SK-N-SH (cell line): ENCODE results near the gene MRTFB. TPM values are rescaled to one million over a fixed set of nuclear protein-coding genes. Genes with fewer than 3 reads are reported as not detected.

Experiments
- CTCF ChIA-PET: fragments of 300-600, 350-600 bp; formaldehyde crosslinking; extraction: SDS; loops from one replicate; lab custom pipeline; 2021; lab: Yijun Ruan, JAX
- POLR2A ChIA-PET: fragments of 350-600 bp; sonication (Branson Sonifier 250); formaldehyde crosslinking; extraction: SDS; loops from one replicate; lab custom pipeline; 2020; ENCODE audit warnings: antibody characterized with exemption, inconsistent platforms; lab: Yijun Ruan, JAX
- DNase-seq: peaks from one replicate; pipeline ENCODE4 v3.0.0; 2012
- H2AFZ ChIP-seq: fragments of 200-600 bp; sonication (generic); 2 replicates; pipeline ENCODE4 v1.8.1; 2016; ENCODE audit warnings: antibody characterized with exemption, mild to moderate bottlenecking, low read depth
- H3F3A ChIP-seq: fragments of 200-600 bp; sonication (generic); replicated peaks from 2 replicates; pipeline ENCODE3; 2016; ENCODE audit warnings: antibody characterized with exemption, mild to moderate bottlenecking; ENCODE audit not compliant: insufficient read depth
- H3K27ac ChIP-seq, 2 experiments: fragments of 200-500 bp in 1 of 2; fragments of 200-600 bp in 1 of 2; sonication (Bioruptor generic) in 1 of 2; sonication (generic), shearing (Covaris generic) in 1 of 2; 2 replicates each; pipeline versions ENCODE4 v1.5.1 to v1.6.1; 2014 to 2016; ENCODE audit warnings: low read depth in 2 of 2, inconsistent platforms in 1 of 2, low read length in 1 of 2, mild to moderate bottlenecking in 1 of 2, mixed read lengths in 1 of 2
- H3K27me3 ChIP-seq: fragments of 200-600 bp; sonication (generic), shearing (Covaris generic); 2 replicates; pipeline ENCODE4 v1.6.1; 2016; ENCODE audit warnings: mixed run types; ENCODE audit not compliant: insufficient read depth
- H3K36me3 ChIP-seq, 2 experiments: fragments of 200-500 bp in 1 of 2; fragments of 200-600 bp in 1 of 2; sonication (Bioruptor generic) in 1 of 2; sonication (generic) in 1 of 2; replicated peaks in 1 of 2; 2 replicates each; pipeline versions ENCODE3 to v1.5.1; 2014 to 2016; ENCODE audit warnings: low read length in 1 of 2, mild to moderate bottlenecking in 1 of 2; ENCODE audit not compliant: insufficient read depth in 2 of 2, control insufficient read depth in 1 of 2
- H3K4me1 ChIP-seq, 2 experiments: fragments of 200-500 bp in 1 of 2; fragments of 200-600 bp in 1 of 2; sonication (Bioruptor generic) in 1 of 2; sonication (generic), shearing (Covaris generic) in 1 of 2; 2 replicates each; pipeline versions ENCODE4 v1.5.1 to v1.6.1; 2014 to 2016; ENCODE audit warnings: low read depth in 1 of 2, low read length in 1 of 2, mixed run types in 1 of 2; ENCODE audit not compliant: insufficient read depth in 2 of 2, control insufficient read depth in 1 of 2
- H3K4me2 ChIP-seq: fragments of 200-600 bp; sonication (generic), shearing (Covaris generic); 2 replicates; pipeline ENCODE4 v1.6.1; 2017; ENCODE audit warnings: mixed run types
- H3K4me3 ChIP-seq, 2 experiments: fragments of 200-500 bp in 1 of 2; fragments of 200-600 bp in 1 of 2; sonication (Bioruptor generic) in 1 of 2; sonication (generic), shearing (Covaris generic) in 1 of 2; 2 replicates each; pipeline versions ENCODE4 v1.5.1 to v1.8.1; 2014 to 2016; ENCODE audit warnings: low read depth in 2 of 2, inconsistent platforms in 1 of 2, low read length in 1 of 2, mild to moderate bottlenecking in 1 of 2, mixed read lengths in 1 of 2, moderate library complexity in 1 of 2
- H3K79me2 ChIP-seq: fragments of 200-600 bp; sonication (generic); 2 replicates; pipeline ENCODE4 v1.8.1; 2017; ENCODE audit warnings: mild to moderate bottlenecking; ENCODE audit not compliant: insufficient read depth
- H3K9ac ChIP-seq: fragments of 200-600 bp; sonication (generic); 2 replicates; pipeline ENCODE4 v1.6.1; 2017; ENCODE audit warnings: mixed run types
- H3K9me2 ChIP-seq: fragments of 200-600 bp; sonication (generic); 2 replicates; pipeline ENCODE4 v1.6.1; 2017; ENCODE audit warnings: mixed run types
- H3K9me3 ChIP-seq: fragments of 200-600 bp; sonication (generic); 2 replicates; pipeline ENCODE4 v1.6.1; 2017; ENCODE audit warnings: mixed run types, mild to moderate bottlenecking, moderate library complexity
- H4K20me1 ChIP-seq: fragments of 200-600 bp; sonication (generic); 2 replicates; pipeline ENCODE4 v1.6.1; 2017; ENCODE audit warnings: mild to moderate bottlenecking, mixed run types; ENCODE audit not compliant: insufficient read depth
- CTCF ChIP-seq: fragments of 200-600 bp; sonication (generic); IDR thresholded peaks from 2 replicates; pipeline ENCODE4 v1.6.1; 2017; ENCODE audit warnings: antibody characterized with exemption, mild to moderate bottlenecking, moderate library complexity
- ELF1 ChIP-seq: IDR thresholded peaks from 2 replicates; pipeline ENCODE4 v1.4.0; 2012
- EP300 ChIP-seq, 2 experiments: IDR thresholded peaks; 2 replicates each; pipeline versions ENCODE4 v1.4.0 to v1.6.1; 2012; ENCODE audit warnings: borderline replicate concordance in 1 of 2, low read depth in 1 of 2, low read length in 1 of 2
- FOXJ3 ChIP-seq: sonication (generic); formaldehyde crosslinking; IDR thresholded peaks from 2 replicates; pipeline ENCODE4 v1.5.1; 2020; ENCODE audit warnings: mild to moderate bottlenecking, missing genetic modification reagents
- FOXM1 ChIP-seq: IDR thresholded peaks from 2 replicates; pipeline ENCODE4 v1.4.0; 2012; ENCODE audit warnings: low read depth, mild to moderate bottlenecking
- GATA2 ChIP-seq: sonication (generic); formaldehyde crosslinking; IDR thresholded peaks from 2 replicates; pipeline ENCODE4 v1.5.0; 2020; ENCODE audit warnings: mild to moderate bottlenecking, missing genetic modification reagents
- MAX ChIP-seq: IDR thresholded peaks from 2 replicates; pipeline ENCODE4 v1.4.0; 2012; ENCODE audit warnings: low read depth
- MXI1 ChIP-seq: IDR thresholded peaks from 2 replicates; pipeline ENCODE4 v1.6.1; 2012; ENCODE audit warnings: mild to moderate bottlenecking, low read depth, low read length, improper control_type of control experiment
- NFIC ChIP-seq: IDR thresholded peaks from 2 replicates; pipeline ENCODE4 v1.4.0; 2012; ENCODE audit warnings: borderline replicate concordance
- POLR2AphosphoS5 ChIP-seq: IDR thresholded peaks from 2 replicates; pipeline ENCODE4 v1.6.1; 2012; ENCODE audit warnings: low read depth, low read length
- RAD21 ChIP-seq: IDR thresholded peaks from 2 replicates; pipeline ENCODE4 v1.6.1; 2012; ENCODE audit warnings: mild to moderate bottlenecking, low read length
- RCOR1 ChIP-seq: fragments of 150-350 bp; IDR thresholded peaks from 2 replicates; pipeline ENCODE4 v1.6.1; 2017; ENCODE audit warnings: antibody characterized with exemption, low read length
- RXRA ChIP-seq: IDR thresholded peaks from 2 replicates; pipeline ENCODE4 v1.4.0; 2012; ENCODE audit warnings: low read depth, mild to moderate bottlenecking, borderline replicate concordance
- TCF12 ChIP-seq: IDR thresholded peaks from 2 replicates; pipeline ENCODE4 v1.4.0; 2012
- WGBS: methylation state at CpG from one replicate; pipeline ENCODE4 v1.1.6; 2017; ENCODE audit warnings: low lambda C conversion rate; 5-methylcytosine and 5-hydroxymethylcytosine counted together
- polyA plus RNA-seq, 3 experiments: library from polyadenylated mRNA; depleted of rRNA; stranded (reverse); fragments of >200 nt; gene quantifications; 2 replicates each; pipeline ENCODE4 v1.2.3, GENCODE V29; 2012
- TF ChIP-seq, protein P1 (sequence below): IDR thresholded peaks from 2 replicates; pipeline ENCODE4 v1.6.1; 2012; ENCODE audit warnings: mild to moderate bottlenecking, low read depth, low read length, moderate library complexity
- TF ChIP-seq, protein P2 (sequence below): IDR thresholded peaks from 2 replicates; pipeline ENCODE4 v1.4.0; 2012; ENCODE audit warnings: low read depth, borderline replicate concordance
- TF ChIP-seq, protein P3 (sequence below): fragments of 150-350 bp; IDR thresholded peaks from 2 replicates; pipeline ENCODE4 v1.6.1; 2017; ENCODE audit warnings: antibody characterized with exemption, low read length, low read depth, borderline replicate concordance

MRTFB gene
- polyA plus RNA-seq, 1 of the 3 experiments (the other 2 are of a cell fraction): 3.3 TPM

- DNase-seq: no peak
- Histone ChIP-seq H3K4me2 (no peak overlapping the region), H4K20me1 (no peaks in the 10 kb centered on the region), H3K27me3 (no peaks in the 10 kb centered on the region), H3K36me3 (no peaks in the 10 kb centered on the region), H3K9me3 (no peaks in the 10 kb centered on the region), H3K4me1 (no peaks in the 10 kb centered on the region; a peak in 2 of 4 replicates), H3F3A (no peaks in the 10 kb centered on the region), H2AFZ (no peak overlapping the region), H3K27ac (no peak overlapping the region), H3K79me2 (peaks cover 28% of the 10 kb centered on the region; the same call in 1 of the 2 replicates), H3K9ac (no peak overlapping the region)
- 97% methylated on average over 2 of the region's 2 CpGs for WGBS
- CTCF ChIA-PET: interaction anchor here (1.5 kb wide), 1 partner anchor 17 kb away, joined by 4 read pairs; no protein-coding TSS in a partner anchor
- TF ChIP-seq MAX (no peak), CTCF (no peak), POLR2AphosphoS5 (no peak), GATA2 (CRISPR knock-in tag) (no peak), FOXJ3 (CRISPR knock-in tag) (no peak), NFIC (no peak), FOXM1 (no peak), TCF12 (no peak)
- TF ChIP-seq, protein P1, sequence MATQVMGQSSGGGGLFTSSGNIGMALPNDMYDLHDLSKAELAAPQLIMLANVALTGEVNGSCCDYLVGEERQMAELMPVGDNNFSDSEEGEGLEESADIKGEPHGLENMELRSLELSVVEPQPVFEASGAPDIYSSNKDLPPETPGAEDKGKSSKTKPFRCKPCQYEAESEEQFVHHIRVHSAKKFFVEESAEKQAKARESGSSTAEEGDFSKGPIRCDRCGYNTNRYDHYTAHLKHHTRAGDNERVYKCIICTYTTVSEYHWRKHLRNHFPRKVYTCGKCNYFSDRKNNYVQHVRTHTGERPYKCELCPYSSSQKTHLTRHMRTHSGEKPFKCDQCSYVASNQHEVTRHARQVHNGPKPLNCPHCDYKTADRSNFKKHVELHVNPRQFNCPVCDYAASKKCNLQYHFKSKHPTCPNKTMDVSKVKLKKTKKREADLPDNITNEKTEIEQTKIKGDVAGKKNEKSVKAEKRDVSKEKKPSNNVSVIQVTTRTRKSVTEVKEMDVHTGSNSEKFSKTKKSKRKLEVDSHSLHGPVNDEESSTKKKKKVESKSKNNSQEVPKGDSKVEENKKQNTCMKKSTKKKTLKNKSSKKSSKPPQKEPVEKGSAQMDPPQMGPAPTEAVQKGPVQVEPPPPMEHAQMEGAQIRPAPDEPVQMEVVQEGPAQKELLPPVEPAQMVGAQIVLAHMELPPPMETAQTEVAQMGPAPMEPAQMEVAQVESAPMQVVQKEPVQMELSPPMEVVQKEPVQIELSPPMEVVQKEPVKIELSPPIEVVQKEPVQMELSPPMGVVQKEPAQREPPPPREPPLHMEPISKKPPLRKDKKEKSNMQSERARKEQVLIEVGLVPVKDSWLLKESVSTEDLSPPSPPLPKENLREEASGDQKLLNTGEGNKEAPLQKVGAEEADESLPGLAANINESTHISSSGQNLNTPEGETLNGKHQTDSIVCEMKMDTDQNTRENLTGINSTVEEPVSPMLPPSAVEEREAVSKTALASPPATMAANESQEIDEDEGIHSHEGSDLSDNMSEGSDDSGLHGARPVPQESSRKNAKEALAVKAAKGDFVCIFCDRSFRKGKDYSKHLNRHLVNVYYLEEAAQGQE: no peak
- TF ChIP-seq, all 33 proteins: peak for 0
- Histone ChIP-seq H3K9me2 (no peaks in the 10 kb centered on the region), H3K4me3 (no peak overlapping the region)
- POLR2A ChIA-PET: no interaction called here
Observed at GRCh38 chr16:14102925-14103720, 32.0 kb downstream of the MRTFB start.

- Histone ChIP-seq H3K9me3 (no peaks in the 10 kb centered on the region), H3K27me3 (no peaks in the 10 kb centered on the region), H3K36me3 (no peaks in the 10 kb centered on the region), H3K9ac (no peak overlapping the region), H3K79me2 (peaks cover 19% of the 10 kb centered on the region; the same call in 1 of the 2 replicates), H3K4me3 (no peak overlapping the region), H4K20me1 (no peaks in the 10 kb centered on the region), H3K27ac (no peak overlapping the region), H3K4me2 (no peak overlapping the region), H3K9me2 (no peaks in the 10 kb centered on the region), H3K4me1 (no peaks in the 10 kb centered on the region; a peak in 2 of 4 replicates), H2AFZ (no peak overlapping the region), H3F3A (no peaks in the 10 kb centered on the region)
- ChIA-PET CTCF (no interaction called here), POLR2A (no interaction called here)
- no peak for DNase-seq
- TF ChIP-seq TCF12 (no peak), EP300 (IDR thresholded peaks at IDR 0.05; ENCODE audit: borderline replicate concordance in 1 of 2, low read depth in 1 of 2, low read length in 1 of 2) (no peak), RXRA (no peak), ELF1 (no peak), RCOR1 (no peak), RAD21 (no peak), POLR2AphosphoS5 (no peak), FOXM1 (no peak), CTCF (no peak), MXI1 (no peak)
- TF ChIP-seq, protein P2, sequence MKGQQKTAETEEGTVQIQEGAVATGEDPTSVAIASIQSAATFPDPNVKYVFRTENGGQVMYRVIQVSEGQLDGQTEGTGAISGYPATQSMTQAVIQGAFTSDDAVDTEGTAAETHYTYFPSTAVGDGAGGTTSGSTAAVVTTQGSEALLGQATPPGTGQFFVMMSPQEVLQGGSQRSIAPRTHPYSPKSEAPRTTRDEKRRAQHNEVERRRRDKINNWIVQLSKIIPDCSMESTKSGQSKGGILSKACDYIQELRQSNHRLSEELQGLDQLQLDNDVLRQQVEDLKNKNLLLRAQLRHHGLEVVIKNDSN: no peak
- TF ChIP-seq, protein P3, sequence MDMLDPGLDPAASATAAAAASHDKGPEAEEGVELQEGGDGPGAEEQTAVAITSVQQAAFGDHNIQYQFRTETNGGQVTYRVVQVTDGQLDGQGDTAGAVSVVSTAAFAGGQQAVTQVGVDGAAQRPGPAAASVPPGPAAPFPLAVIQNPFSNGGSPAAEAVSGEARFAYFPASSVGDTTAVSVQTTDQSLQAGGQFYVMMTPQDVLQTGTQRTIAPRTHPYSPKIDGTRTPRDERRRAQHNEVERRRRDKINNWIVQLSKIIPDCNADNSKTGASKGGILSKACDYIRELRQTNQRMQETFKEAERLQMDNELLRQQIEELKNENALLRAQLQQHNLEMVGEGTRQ: no peak
Observed at GRCh38 chr16:14104066-14104465, 32.9 kb downstream of the MRTFB start.
